Esophagus squamous epithelium (tissue), 5 donors: ENCODE data around the gene FURIN. TPM values are rescaled to one million over a fixed set of nuclear protein-coding genes. Genes with fewer than 3 reads are reported as not detected.

Experiments
- DNase-seq: peaks from one replicate; lab custom pipeline; 2025; lab: John Stamatoyannopoulos, UW
- H3K27ac ChIP-seq, 4 donors: fragments of 200-600 bp; sonication (generic); one replicate each; pipeline ENCODE4 v1.5.1; 2016 to 2019; ENCODE audit warnings: mild to moderate bottlenecking in 1 of 4
- H3K27me3 ChIP-seq, 4 donors: fragments of 200-600 bp; sonication (generic); 1 replicate in 3 of 4; 2 replicates in 1 of 4; pipeline versions ENCODE4 v1.5.1 to v1.6.0; 2017 to 2021; ENCODE audit warnings: antibody characterized with exemption in 1 of 4
- H3K36me3 ChIP-seq, 3 donors: fragments of 200-600 bp; sonication (generic); one replicate each; pipeline ENCODE4 v1.5.1; 2016 to 2019
- H3K4me1 ChIP-seq, 3 donors: fragments of 200-600 bp; sonication (generic); one replicate each; pipeline ENCODE4 v1.5.1; 2017 to 2019
- H3K4me3 ChIP-seq, 4 donors: fragments of 200-600 bp; sonication (generic); 1 replicate in 3 of 4; 2 replicates in 1 of 4; pipeline ENCODE4 v1.5.1; 2016 to 2019; ENCODE audit warnings: mild to moderate bottlenecking in 2 of 4, moderate library complexity in 1 of 4
- H3K9me3 ChIP-seq, 3 donors: fragments of 200-600 bp; sonication (generic); one replicate each; pipeline ENCODE4 v1.5.1; 2016 to 2019
- CTCF ChIP-seq, 6 experiments: fragments of 450-650 bp in 4 of 6; fragments of 200-600 bp in 2 of 6; sonication (generic) in 2 of 6; IDR thresholded peaks; one replicate each; pipeline ENCODE4 v1.5.1; 2016 to 2019; ENCODE audit warnings: antibody characterized with exemption in 6 of 6, mild to moderate bottlenecking in 4 of 6, moderate library complexity in 4 of 6
- POLR2A ChIP-seq, 4 donors: fragments of 450-650 bp; IDR thresholded peaks; one replicate each; pipeline ENCODE4 v1.6.1; 2017; ENCODE audit warnings: antibody characterized with exemption in 4 of 4, mild to moderate bottlenecking in 4 of 4, moderate library complexity in 3 of 4
- WGBS, 2 donors: methylation state at CpG; one replicate each; pipeline ENCODE4 v1.1.5; 2018; 5-methylcytosine and 5-hydroxymethylcytosine counted together
- intact Hi-C: fragments of 100-400 bp; cut with DNase I; formaldehyde crosslinking; loops from one replicate; pipeline ENCODE4 v1.15.0; 2022
- total RNA-seq, 4 donors: library from RNA; depleted of rRNA; stranded (reverse); fragments of >200 nt; gene quantifications; one replicate each; pipeline ENCODE4 v1.1.0, GENCODE V29; 2016
- donor health status: DM: yes; HTN: yes; CAD: no.

Gene FURIN
- total RNA-seq, 4 donors from 2014 or later, result 27.7 to 43.3 (median 38.5) TPM

DNA sequence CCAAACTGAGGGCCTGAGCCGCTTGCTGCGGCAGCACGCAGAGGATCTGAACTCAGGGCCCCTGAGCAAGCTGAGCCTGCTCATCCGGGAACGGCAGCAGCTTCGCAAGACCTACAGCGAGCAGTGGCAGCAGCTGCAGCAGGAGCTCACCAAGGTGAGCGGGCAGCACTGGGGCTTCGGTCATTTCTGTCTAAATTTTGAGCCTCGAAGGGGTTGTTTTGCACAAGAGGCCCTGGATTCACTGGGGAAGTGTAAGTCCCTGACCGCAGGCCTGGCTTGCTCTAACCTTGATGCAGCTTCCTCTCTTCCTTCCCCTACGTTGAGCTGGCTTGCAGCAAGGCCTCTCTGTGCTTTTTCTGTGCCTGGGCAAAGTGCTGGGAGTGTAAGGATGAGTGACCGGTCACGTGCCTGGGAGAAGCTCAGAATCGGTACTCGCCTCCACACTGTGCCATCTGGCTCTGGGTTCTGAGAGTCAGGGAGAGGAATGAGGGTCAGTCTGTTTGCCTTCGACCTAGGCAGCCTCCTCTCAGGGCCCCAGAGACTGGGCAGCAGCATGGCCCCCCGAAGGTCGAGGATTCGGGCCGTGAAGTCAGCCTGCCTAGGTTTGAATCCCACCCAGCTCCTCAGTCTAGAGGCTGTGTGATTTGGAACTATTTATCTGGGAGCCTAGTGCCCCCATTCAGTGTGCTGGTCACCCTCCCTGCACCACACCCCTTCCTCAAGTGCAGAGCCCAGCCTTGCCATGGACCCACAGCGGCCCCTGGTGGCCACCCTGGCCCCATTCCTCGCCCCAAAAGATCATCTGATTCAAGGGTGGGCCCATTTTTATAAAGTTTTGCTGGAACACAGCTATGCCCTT, 17.3 kb downstream of the FURIN start:
- H3K27me3 ChIP-seq, result no peaks in the 10 kb centered on the region
- peaks cover 3 to 50% (median 14%) of the 10 kb centered on the region in 3 donors for H3K36me3 ChIP-seq
- H3K9me3 ChIP-seq, result no peaks in the 10 kb centered on the region
- intact Hi-C loops, result loop anchor here (5.0 to 10.0 kb wide), 2 partner anchors 171 to 238 kb away; partner anchors contain the start of gene BLM
- 39 to 53% methylated on average over 4 to 13 of the region's 23 CpGs for WGBS, 2 donors
- peaks cover 29 to 43% (median 37%) of the 10 kb centered on the region in 3 donors for H3K4me1 ChIP-seq
- peak overlapping the region; percentile 77 to 94 (median 92) for H3K27ac ChIP-seq
- no peak for TF ChIP-seq POLR2A (IDR thresholded peaks at IDR 0.05)
- TF ChIP-seq CTCF (IDR thresholded peaks at IDR 0.05), result peak in 5 of 6 experiments; percentile 92 to 99 (median 97)
- H3K4me3 ChIP-seq, result peak overlapping the region in 3 of 4 donors; percentile 56 to 71 (median 60)
- DNase-seq, result no peak

DNA sequence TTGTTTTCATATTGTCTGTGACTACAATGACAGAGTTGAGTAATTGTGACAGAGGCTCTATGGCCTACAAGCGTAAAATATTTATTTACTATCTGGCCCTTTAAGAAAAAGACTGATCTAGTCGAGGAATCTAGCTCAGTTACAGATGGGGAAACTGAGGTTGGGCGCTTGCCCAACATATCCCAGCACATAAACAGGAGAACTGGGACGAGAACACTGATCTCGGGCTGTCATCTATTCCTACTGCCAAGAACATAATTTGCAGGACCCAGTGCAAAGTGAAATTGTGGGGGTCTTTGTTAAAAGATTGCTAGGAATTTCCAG, 17.9 kb downstream of the FURIN start:
- WGBS, 2 donors, result 15 to 26% methylated on average over 4 to 5 of the region's 5 CpGs
- no peaks in the 10 kb centered on the region for H3K9me3 ChIP-seq
- peak overlapping the region in 2 of 4 donors; percentile 56 to 71 for H3K4me3 ChIP-seq
- peaks cover 3 to 50% (median 15%) of the 10 kb centered on the region in 3 donors for H3K36me3 ChIP-seq
- H3K27ac ChIP-seq, result peak overlapping the region in 3 of 4 donors; percentile 39 to 93 (median 91)
- peaks cover 29 to 43% (median 37%) of the 10 kb centered on the region in 3 donors for H3K4me1 ChIP-seq
- intact Hi-C loops, result loop anchor here (5.0 to 10.0 kb wide), 2 partner anchors 171 to 239 kb away; partner anchors contain the start of gene BLM
- DNase-seq, result no peak
- TF ChIP-seq POLR2A (IDR thresholded peaks at IDR 0.05) (no peak), CTCF (IDR thresholded peaks at IDR 0.05) (no peak)
- no peaks in the 10 kb centered on the region for H3K27me3 ChIP-seq

GRCh38 chr15:90887037-90887481, 18.7 kb downstream of the FURIN start:
- Histone ChIP-seq H3K4me1 (peaks cover 29 to 43% (median 37%) of the 10 kb centered on the region in 3 donors), H3K9me3 (no peaks in the 10 kb centered on the region), H3K4me3 (no peak overlapping the region), H3K36me3 (peaks cover 3 to 50% (median 17%) of the 10 kb centered on the region in 3 donors), H3K27ac (no peak overlapping the region), H3K27me3 (no peaks in the 10 kb centered on the region)
- DNase-seq, result no peak
- intact Hi-C loops, result loop anchor here (5.0 to 10.0 kb wide), 2 partner anchors 172 to 240 kb away; partner anchors contain the start of gene BLM
- no peak for TF ChIP-seq CTCF (IDR thresholded peaks at IDR 0.05)
- no peak for TF ChIP-seq POLR2A (IDR thresholded peaks at IDR 0.05)
- 86% methylated on average over 10 of the region's 13 CpGs; no CpG with 5 or more reads in 1 of the 2 donors for WGBS, 2 donors

GRCh38 chr15:90889313-90889730, 20.9 kb downstream of the FURIN start:
- no peak overlapping the region for H3K27ac ChIP-seq
- peaks cover 16 to 64% (median 29%) of the 10 kb centered on the region in 3 donors for H3K36me3 ChIP-seq
- peaks cover 18 to 27% (median 23%) of the 10 kb centered on the region in 3 donors for H3K4me1 ChIP-seq
- no peaks in the 10 kb centered on the region for H3K9me3 ChIP-seq
- 92% methylated on average over 2 of the region's 18 CpGs; no CpG with 5 or more reads in 1 of the 2 donors for WGBS, 2 donors
- DNase-seq, result no peak
- H3K4me3 ChIP-seq, result no peak overlapping the region
- TF ChIP-seq CTCF (IDR thresholded peaks at IDR 0.05) (no peak), POLR2A (IDR thresholded peaks at IDR 0.05) (no peak)
- H3K27me3 ChIP-seq, result no peaks in the 10 kb centered on the region
- intact Hi-C loops, result loop anchor here (5.0 to 10.0 kb wide), 2 partner anchors 175 to 242 kb away; partner anchors contain the start of gene BLM
